GM21390 (cell line): ENCODE data around the gene ZNF445.
"Not testable (repeated sequence)": the region's sequence is repeated elsewhere in the genome, so short reads cannot be mapped to it uniquely, and the experiment has no call there.

ENCODE experiments used
- ATAC-seq: cut with Tn5 transposase; IDR thresholded peaks from one replicate; pipeline ENCODE4 v1.9.1; 2021; ENCODE audit not compliant: unreplicated experiment

The ZNF445 gene

DNA sequence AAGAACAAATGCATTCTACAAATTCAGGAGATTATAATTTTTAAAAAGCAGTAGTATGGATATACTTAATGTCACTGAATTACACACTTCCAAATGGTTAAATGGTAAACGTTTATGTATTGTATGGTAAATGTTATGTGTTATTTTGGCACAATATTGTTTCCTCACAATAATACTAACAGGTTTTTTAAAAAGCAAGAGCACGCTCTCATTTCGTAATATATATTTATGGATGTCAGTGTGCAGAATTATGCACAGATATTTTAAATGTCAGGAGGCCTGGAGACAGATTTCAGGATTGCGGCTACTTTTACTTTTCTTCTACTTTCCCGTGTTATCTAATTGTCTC, 533 bp downstream of the ZNF445 start:
- no peak for ATAC-seq

GRCh38 chr3:44476181-44476611, 1.3 kb downstream of the ZNF445 start:
- no peak for ATAC-seq

GRCh38 chr3:44474886-44475285, 2.6 kb downstream of the ZNF445 start:
- ATAC-seq = not testable (repeated sequence)

DNA sequence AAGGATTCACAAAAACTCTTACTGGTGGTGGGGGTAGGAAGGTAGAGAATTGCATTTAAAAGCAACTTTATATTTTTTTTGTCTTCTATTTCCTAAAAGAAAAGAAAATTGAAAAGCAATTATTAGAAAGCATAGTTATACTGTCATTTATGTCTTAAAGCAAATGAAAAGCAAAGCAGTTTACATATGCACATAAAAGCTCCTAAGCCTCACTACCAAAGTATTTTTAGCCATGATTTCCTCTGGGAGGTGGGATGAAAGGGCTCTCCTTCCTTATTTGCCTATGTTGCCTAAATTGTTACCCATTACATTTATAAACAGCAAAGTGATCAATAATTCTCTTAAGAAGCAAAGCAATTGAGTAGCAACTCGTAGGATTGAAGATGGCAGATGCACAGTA, 7.0 kb downstream of the ZNF445 start:
- ATAC-seq = no peak

GRCh38 chr3:44469914-44470313, 7.6 kb downstream of the ZNF445 start:
- ATAC-seq = no peak

DNA sequence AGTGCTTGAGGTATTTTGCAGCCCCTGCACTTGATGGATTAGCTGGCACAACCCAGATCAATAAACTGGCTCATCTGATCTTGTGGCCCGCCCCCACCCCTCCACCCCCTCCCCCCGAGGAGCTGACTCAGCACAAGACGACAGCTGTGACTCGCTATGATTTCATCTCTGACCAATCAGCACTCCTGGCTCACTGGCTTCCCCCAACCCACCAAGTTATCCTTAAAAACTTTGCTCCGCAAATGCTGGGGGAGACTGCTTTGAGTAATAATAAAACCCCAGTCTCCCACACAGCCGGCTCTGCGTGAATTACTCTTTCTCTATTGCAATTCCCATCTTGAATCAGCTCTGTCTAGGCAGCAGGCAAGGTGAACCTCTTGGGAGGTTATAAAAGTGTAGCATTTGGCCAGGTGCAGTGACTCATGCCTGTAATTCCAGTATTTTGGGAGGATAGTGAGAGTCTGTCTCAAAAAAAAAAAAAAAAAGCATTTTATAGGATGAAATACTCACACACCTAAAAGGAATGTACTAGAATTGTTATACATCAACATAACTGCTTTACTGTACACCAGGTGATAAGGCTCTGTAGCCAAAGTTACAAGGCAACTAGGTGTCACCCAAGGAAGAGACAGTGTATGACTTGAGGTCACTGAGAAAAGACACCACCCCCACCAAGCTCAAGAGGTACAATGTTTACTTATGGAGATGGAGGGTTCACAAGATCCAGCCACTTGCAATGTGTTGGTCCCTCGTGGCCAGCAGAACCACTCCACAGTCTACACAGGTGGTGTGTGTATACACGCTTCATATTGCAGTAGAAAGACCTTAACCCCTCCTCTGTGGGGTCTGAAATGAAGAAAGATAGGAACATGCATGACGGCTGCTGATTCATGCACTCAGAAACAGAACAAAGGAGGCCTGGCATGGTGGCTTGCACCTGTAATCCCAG, 8.6 kb downstream of the ZNF445 start:
- no peak for ATAC-seq

GRCh38 chr3:44468099-44468537, 9.4 kb downstream of the ZNF445 start:
- ATAC-seq = not testable (repeated sequence)

DNA sequence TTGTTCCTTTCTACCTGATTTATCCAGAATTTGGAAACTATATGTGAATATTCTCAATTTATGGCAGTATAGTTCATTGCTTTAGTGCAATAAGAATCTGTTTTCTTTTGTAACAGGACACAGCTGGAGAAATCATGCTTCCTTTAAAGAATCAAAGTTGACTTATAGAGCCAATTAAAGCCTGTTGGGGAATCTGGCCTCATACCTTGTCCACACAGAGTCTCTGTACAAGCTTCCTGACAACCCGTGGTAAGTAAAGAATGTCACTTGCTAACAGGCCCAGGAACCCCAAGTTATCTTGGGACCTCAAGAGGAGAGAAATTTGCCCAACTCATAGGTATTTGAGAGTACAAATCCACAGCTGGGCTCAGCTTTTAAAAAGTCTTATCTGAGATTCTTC, 10.2 kb downstream of the ZNF445 start:
- no peak for ATAC-seq

DNA sequence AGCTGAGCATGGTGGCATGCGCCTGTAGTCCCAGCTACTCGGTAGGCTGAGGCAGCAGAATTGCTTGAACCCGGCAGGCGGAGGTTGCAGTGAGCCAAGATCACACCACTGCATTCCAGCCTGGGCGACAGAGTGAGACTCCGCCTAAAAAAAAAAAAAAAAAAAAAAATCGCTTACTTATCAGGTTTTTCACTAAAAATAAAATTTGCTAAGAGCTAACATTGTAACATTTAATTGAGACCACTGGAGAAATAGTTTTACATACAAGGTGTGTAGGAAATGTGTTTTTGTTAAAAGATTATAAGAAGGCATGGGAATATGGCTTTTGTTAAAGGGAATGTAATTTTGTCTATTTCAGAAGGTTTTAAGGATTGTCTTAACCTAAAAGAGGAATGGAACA, 12.6 kb downstream of the ZNF445 start:
- ATAC-seq = not testable (repeated sequence)

DNA sequence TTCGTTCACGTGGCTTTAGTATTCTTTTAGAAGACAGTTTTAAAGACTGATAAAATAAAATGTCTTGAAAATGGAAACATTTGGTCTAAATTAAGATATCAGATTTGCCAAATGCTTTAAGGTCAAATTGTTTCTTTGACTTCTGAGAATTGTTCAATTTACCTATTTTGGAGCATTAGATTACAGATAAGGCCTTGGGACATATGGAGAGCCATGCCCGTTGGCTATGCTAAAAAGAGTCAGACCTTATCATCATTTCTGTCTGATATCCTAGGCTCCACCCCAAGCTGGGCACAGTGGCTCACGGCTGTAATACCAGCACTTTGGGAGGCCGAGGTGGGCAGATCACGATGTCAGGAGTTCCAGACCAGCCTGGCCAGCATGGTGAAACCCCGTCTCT, 13.0 kb downstream of the ZNF445 start:
- no peak for ATAC-seq

DNA sequence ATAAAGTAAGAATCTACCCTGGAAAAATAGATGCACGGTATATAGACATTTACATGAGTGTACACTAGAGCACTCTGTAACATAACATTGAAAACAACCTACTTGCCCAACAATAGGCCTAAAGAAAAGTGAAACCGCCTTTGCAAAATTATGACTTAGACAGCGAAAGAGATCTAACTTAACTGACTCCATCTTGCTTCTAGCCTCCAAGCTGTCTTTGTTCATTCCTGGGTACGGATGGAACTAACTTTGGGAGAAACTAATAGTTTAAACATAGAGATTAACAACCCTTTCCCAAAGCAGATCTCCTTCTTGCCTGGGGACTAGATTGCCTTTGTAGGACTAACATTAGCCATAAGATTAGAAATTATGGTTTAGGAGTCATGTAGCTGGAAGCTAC, 17.4 kb downstream of the ZNF445 start:
- ATAC-seq = not testable (repeated sequence)

DNA sequence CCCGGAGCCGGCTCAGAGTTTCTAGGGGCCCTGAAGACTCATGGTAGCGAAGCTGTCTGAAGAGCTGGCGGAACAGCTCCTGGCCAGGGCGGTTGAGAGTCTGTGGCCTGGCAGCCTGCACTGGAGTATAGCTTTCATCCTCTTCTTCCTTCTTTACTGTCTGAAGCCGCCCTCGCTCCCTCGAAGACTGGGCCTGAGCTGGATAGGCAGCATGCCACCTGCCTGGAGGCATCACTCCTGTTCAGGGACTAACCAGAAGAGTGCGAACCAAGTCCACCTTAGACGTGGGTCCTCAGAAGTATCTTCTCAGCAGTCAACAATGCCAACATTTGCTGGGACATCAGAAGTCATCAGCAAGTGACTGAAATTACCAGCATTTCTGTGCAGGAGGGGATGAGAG, 22.2 kb downstream of the ZNF445 start:
- ATAC-seq = no peak

GRCh38 chr3:44454258-44454657, 23.2 kb downstream of the ZNF445 start:
- no peak for ATAC-seq

DNA sequence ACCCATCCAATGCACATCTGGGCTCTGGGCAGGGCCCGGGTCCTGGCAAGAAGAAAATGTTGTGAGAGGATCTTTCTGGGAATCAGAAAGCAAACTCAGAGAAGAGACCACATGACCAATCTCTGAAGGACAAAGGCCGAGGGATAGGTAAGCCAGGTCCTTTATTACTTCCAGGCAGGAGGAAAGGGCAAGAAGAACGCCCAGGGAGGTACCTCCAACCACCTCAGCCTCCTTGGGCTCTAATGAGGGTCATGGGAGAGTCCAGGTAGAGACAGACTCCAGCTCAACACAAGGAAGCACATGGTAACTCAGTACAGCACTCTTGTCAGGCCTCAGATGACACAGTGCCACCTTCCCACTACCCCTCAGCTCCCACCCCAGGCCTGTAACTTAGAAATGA, 26.0 kb downstream of the ZNF445 start:
- ATAC-seq = no peak

DNA sequence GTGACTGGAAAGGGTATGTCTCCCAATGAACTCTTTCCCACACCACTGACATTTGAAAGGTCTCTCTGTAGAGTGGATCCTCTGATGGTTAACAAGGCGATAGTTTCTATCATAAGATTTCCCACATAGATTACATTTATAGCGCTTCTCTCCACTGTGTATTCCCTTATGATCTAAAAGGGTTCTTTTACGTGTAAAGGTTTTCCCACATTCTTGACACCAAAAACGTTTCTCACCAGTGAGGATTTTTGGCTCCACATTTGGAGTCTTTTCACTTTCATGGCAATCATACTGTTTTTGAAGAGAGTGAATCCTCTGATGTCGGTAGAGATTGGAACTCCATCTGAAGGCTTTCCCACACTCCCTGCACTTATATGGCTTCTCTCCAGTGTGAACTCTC, 30.5 kb downstream of the ZNF445 start:
- no peak for ATAC-seq

- ATAC-seq = no peak
These were observed 31.7 kb downstream of the ZNF445 start for GRCh38 chr3:44445786-44446185.

DNA sequence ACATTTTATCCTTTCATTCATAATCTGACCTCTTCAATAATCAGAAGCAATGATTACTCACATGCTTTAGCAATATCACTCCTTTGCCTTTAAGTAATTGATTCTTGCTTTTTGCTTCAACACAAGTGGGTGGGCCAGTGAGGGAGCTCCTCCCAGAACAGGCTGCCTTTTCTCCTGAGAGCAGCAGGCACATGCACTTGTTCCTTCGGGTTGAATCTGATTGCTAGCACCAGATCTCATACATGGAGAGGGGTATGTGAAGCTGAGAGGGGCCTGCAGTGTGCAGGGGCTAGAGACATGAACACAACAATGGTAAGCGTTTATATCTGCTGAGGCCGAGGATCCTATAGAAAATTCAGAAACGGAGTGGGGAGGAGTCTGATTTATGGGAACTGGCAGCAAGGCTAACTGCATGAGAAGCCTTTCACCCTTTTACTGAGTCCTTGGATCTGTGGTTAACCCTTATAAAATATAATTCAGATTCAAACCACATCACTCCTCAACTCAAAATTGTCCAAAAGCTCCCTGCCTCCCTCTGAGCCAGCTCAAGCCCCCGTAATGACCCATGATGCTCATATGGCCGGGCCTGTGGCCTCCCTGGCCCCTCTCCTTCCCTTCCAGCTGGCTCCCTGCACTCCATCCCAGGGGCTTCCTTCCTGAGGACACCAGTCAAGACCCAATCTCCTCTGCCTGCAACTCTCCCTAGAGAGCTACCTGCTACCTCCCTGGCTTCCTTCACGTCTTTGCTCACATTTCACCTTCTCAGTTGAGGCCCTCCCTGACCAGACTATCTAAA, 32.4 kb downstream of the ZNF445 start:
- ATAC-seq = no peak

- no peak for ATAC-seq
These were observed 33.0 kb downstream of the ZNF445 start for GRCh38 chr3:44444437-44444836.

- ATAC-seq = no peak
These were observed 34.7 kb downstream of the ZNF445 start for GRCh38 chr3:44442596-44443309.

- ATAC-seq = peak; percentile 94
These were observed 37.8 kb downstream of the ZNF445 start for GRCh38 chr3:44439499-44440295.

GRCh38 chr3:44437800-44438199, 39.7 kb downstream of the ZNF445 start:
- ATAC-seq = no peak
